K562 (cell line): ENCODE measurements around the gene TTBK2. TPM values are rescaled to one million over a fixed set of nuclear protein-coding genes. Genes with fewer than 3 reads are reported as not detected.

Experiments
- ATAC-seq: fragments of 200-7000 bp; cut with Tn5 transposase; 3 replicates; pipeline ENCODE4 v1.9.1; 2020; ENCODE audit warnings: moderate library complexity
- BruUV-seq: library from RNA; stranded (reverse); fragments of 400-500 nt; replicated peaks from 2 replicates; lab custom pipeline; 2021; lab: Mats Ljungman, UMichigan
- CTCF ChIA-PET: fragments of 300-600 bp; formaldehyde crosslinking; extraction: SDS; loops from one replicate; lab custom pipeline; 2021; ENCODE audit warnings: low intra/inter-chr PET ratio; lab: Yijun Ruan, JAX
- POLR2A ChIA-PET: fragments of 300-600, 350-650 bp; sonication (Branson Sonifier 250); formaldehyde crosslinking; extraction: SDS; loops from one replicate; lab custom pipeline; 2021; ENCODE audit warnings: antibody characterized with exemption, inconsistent platforms; lab: Yijun Ruan, JAX
- DNase-seq, 4 experiments: peaks; one replicate each; pipeline versions ENCODE4 v3.0.0 to v3.0.0-alpha.2; 2011 to 2018; ENCODE audit warnings: low spot score in 3 of 4, mixed read lengths in 3 of 4; ENCODE audit errors: extremely low read depth in 1 of 4
- FAIRE-seq: peaks from 2 replicates; lab custom pipeline; 2011; peaks lifted over from hg19 to GRCh38; lab: Jason Lieb, UNC
- H2AFZ ChIP-seq: 2 replicates; pipeline ENCODE4 v1.6.0; 2011; ENCODE audit warnings: low read depth, low read length, control low read depth, inconsistent platforms
- H3K27ac ChIP-seq: fragments of 200-600 bp; 3 replicates; pipeline ENCODE4 v1.8.0; 2011; ENCODE audit warnings: low read depth, mild to moderate bottlenecking, control low read depth, inconsistent platforms, low read length, moderate library complexity, mixed read lengths; ENCODE audit errors: extremely low read depth
- H3K27me3 ChIP-seq, 2 experiments: fragments of 300-600 bp in 1 of 2; 2 replicates in 1 of 2; 3 replicates in 1 of 2; pipeline versions ENCODE4 v1.6.0 to v1.8.0; 2011; ENCODE audit warnings: inconsistent platforms in 2 of 2, low read length in 2 of 2, mild to moderate bottlenecking in 1 of 2, mixed read lengths in 1 of 2, moderate library complexity in 1 of 2; ENCODE audit not compliant: control insufficient read depth in 2 of 2, insufficient read depth in 2 of 2
- H3K36me3 ChIP-seq: fragments of 300-600 bp; 3 replicates; pipeline ENCODE4 v1.8.0; 2011; ENCODE audit warnings: mild to moderate bottlenecking, low read length, inconsistent platforms; ENCODE audit not compliant: control insufficient read depth, insufficient read depth
- H3K4me1 ChIP-seq, 2 experiments: fragments of 200-600 bp in 1 of 2; replicated peaks in 1 of 2; 2 replicates in 1 of 2; 3 replicates in 1 of 2; pipeline versions ENCODE4 v1.5.1 to v1.8.0; 2011; ENCODE audit warnings: inconsistent platforms in 2 of 2, low read length in 2 of 2, mild to moderate bottlenecking in 1 of 2, mixed read lengths in 1 of 2, moderate library complexity in 1 of 2; ENCODE audit not compliant: control insufficient read depth in 2 of 2, insufficient read depth in 2 of 2
- H3K4me2 ChIP-seq: 2 replicates; pipeline ENCODE4 v1.6.1; 2011; ENCODE audit warnings: low read length, control low read depth, inconsistent platforms, mixed read lengths; ENCODE audit not compliant: insufficient read depth
- H3K4me3 ChIP-seq: fragments of 200-600 bp; sonication (generic), shearing (Covaris generic); 2 replicates; pipeline ENCODE4 v1.5.1; 2016; ENCODE audit warnings: control low read depth, inconsistent platforms
- H3K79me2 ChIP-seq: fragments of 200-600 bp; 3 replicates; pipeline ENCODE4 v1.8.0; 2011; ENCODE audit warnings: low read length, inconsistent platforms; ENCODE audit not compliant: control insufficient read depth, insufficient read depth
- H3K9ac ChIP-seq, 2 experiments: 2 replicates each; pipeline versions ENCODE4 v1.6.0 to v1.6.1; 2011; ENCODE audit warnings: low read depth in 2 of 2, low read length in 2 of 2, control low read depth in 1 of 2, inconsistent platforms in 1 of 2, mild to moderate bottlenecking in 1 of 2, mixed read lengths in 1 of 2; ENCODE audit not compliant: insufficient read depth in 1 of 2
- H3K9me1 ChIP-seq: one replicate; pipeline ENCODE4 v1.6.0; 2011; ENCODE audit warnings: inconsistent platforms, mild to moderate bottlenecking, low read length, moderate library complexity; ENCODE audit not compliant: control insufficient read depth, insufficient read depth
- H3K9me3 ChIP-seq: replicated peaks from 2 replicates; pipeline ENCODE4 v1.5.1; 2011; ENCODE audit warnings: low read depth, low read length, inconsistent platforms; ENCODE audit not compliant: control insufficient read depth, insufficient read depth
- H4K20me1 ChIP-seq: replicated peaks from 2 replicates; pipeline ENCODE4 v1.6.1; 2011; ENCODE audit warnings: low read length, inconsistent platforms, mixed read lengths; ENCODE audit not compliant: control insufficient read depth, insufficient read depth
- MAFK ChIP-seq: IDR thresholded peaks from 2 replicates; pipeline ENCODE4 v1.6.1; 2011; ENCODE audit warnings: low read length, improper control_type of control experiment
- SIRT6 ChIP-seq: IDR thresholded peaks from one replicate; pipeline ENCODE4 v1.6.1; 2012; ENCODE audit warnings: low read depth, mild to moderate bottlenecking, control low read depth, inconsistent platforms, low read length, moderate library complexity
- SMAD4 ChIP-seq: fragments of 250-450 bp; sonication (Bioruptor Pico); conservative IDR thresholded peaks from 2 replicates; pipeline ENCODE4 v1.8.0; 2021; ENCODE audit warnings: inconsistent platforms, mild to moderate bottlenecking, moderate library complexity
- SMARCC2 ChIP-seq: fragments of 450-650 bp; IDR thresholded peaks from 2 replicates; pipeline ENCODE4 v1.6.1; 2017; ENCODE audit warnings: antibody characterized with exemption, moderate library complexity, mild to moderate bottlenecking, low read depth
- SPI1 ChIP-seq: IDR thresholded peaks from 2 replicates; pipeline ENCODE4 v1.6.1; 2011; ENCODE audit warnings: low read depth, low read length, control low read depth, borderline replicate concordance
- SRSF9 ChIP-seq: fragments of 200-400 bp; formaldehyde crosslinking; IDR thresholded peaks from 2 replicates; pipeline ENCODE4 v1.6.1; 2017; ENCODE audit warnings: low read depth, low read length, borderline replicate concordance
- TBL1XR1 ChIP-seq, 2 experiments: IDR thresholded peaks; 2 replicates each; pipeline ENCODE4 v1.6.1; 2012; ENCODE audit warnings: improper control_type of control experiment in 2 of 2, low read length in 2 of 2, mild to moderate bottlenecking in 1 of 2
- THAP7 ChIP-seq: fragments of 250-450 bp; sonication (Bioruptor Pico); IDR thresholded peaks from 2 replicates; pipeline ENCODE4 v1.5.0; 2021
- ZNF408 ChIP-seq: fragments of 250-450 bp; sonication (Bioruptor Pico); IDR thresholded peaks from 2 replicates; pipeline ENCODE4 v1.4.0; 2020; ENCODE audit warnings: low read depth, mild to moderate bottlenecking, moderate library complexity
- WGBS: fragments of 100-300 bp; shearing (Covaris generic); methylation state at CpG from one replicate; pipeline ENCODE4 v1.1.6; 2016; ENCODE audit warnings: low coverage, mixed read lengths; ENCODE audit not compliant: insufficient coverage; ENCODE audit errors: missing lambda C conversion rate; 5-methylcytosine and 5-hydroxymethylcytosine counted together
- in situ Hi-C: fragments of 300-500 bp; cut with MboI; formaldehyde crosslinking; loops from 4 replicates; pipeline ENCODE4 v1.15.0; 2018; ENCODE audit warnings: inconsistent platforms, mixed read lengths
- intact Hi-C: fragments of 100-400 bp; cut with micrococcal nuclease; formaldehyde crosslinking; loops from 2 replicates; pipeline ENCODE4 v1.14.2; 2022
- polyA plus RNA-seq, 8 experiments: library from polyadenylated mRNA; depleted of rRNA in 4 of 8; stranded (reverse) in 5 of 8; unstranded in 3 of 8; fragments of >200 nt; fragmentation: Nextera tagmentation in 2 of 8; fragmentation: Illumina TruSeq in 1 of 8; extraction: Ambion mirVana in 2 of 8; extraction: Trizol in 1 of 8; gene quantifications; 2 replicates each; pipeline versions ENCODE4 v1.2.1 to v1.2.3, GENCODE V29; 2011 to 2014; ENCODE audit warnings: inconsistent platforms in 1 of 8, missing spikeins in 1 of 8
- total RNA-seq, 7 experiments: library from RNA; depleted of rRNA in 6 of 7; stranded (reverse); fragments of >200 nt in 6 of 7; fragmentation: Illumina TruSeq in 2 of 7; extraction: Trizol in 2 of 7; gene quantifications; 2 replicates each; pipeline versions ENCODE4 v1.2.1 to v1.2.3, GENCODE V29; 2011 to 2021; ENCODE audit warnings: low replicate concordance in 1 of 7
- TF ChIP-seq, protein P1 (sequence below), 2 experiments: IDR thresholded peaks in 1 of 2; conservative IDR thresholded peaks in 1 of 2; 2 replicates each; pipeline ENCODE4 v1.6.1; 2016; ENCODE audit warnings: low read depth in 2 of 2, mild to moderate bottlenecking in 1 of 2, missing compliant biosample characterization in 1 of 2, missing genetic modification characterization in 1 of 2, moderate library complexity in 1 of 2
- TF ChIP-seq, protein P2 (sequence below): fragments of 250-450 bp; sonication (Bioruptor Pico); IDR thresholded peaks from 2 replicates; pipeline ENCODE4 v1.8.0; 2021; ENCODE audit warnings: mild to moderate bottlenecking, moderate library complexity
- TF ChIP-seq, protein P3 (sequence below): fragments of 200-400 bp; formaldehyde crosslinking; IDR thresholded peaks from 2 replicates; pipeline ENCODE4 v1.6.1; 2017; ENCODE audit warnings: mild to moderate bottlenecking, low read depth, low read length, moderate library complexity
- TF ChIP-seq, protein P4 (sequence below): fragments of 250-450 bp; sonication (Bioruptor Pico); IDR thresholded peaks from 2 replicates; pipeline ENCODE4 v1.8.0; 2021; ENCODE audit warnings: moderate library complexity, mild to moderate bottlenecking, inconsistent platforms

TTBK2 gene
- total and polyA plus RNA-seq, 9 of the 15 experiments (the other 6 are each of a cell fraction or from before 2014, with no cell fraction given), result 0.89 to 8.0 (median 4.8) TPM

- TF ChIP-seq, protein P1, sequence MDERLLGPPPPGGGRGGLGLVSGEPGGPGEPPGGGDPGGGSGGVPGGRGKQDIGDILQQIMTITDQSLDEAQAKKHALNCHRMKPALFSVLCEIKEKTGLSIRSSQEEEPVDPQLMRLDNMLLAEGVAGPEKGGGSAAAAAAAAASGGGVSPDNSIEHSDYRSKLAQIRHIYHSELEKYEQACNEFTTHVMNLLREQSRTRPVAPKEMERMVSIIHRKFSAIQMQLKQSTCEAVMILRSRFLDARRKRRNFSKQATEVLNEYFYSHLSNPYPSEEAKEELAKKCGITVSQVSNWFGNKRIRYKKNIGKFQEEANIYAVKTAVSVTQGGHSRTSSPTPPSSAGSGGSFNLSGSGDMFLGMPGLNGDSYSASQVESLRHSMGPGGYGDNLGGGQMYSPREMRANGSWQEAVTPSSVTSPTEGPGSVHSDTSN (CRISPR knock-in tag; IDR thresholded peaks at IDR 0.05; ENCODE audit: low read depth), result no peak
- TF ChIP-seq, protein P1 (tag; conservative IDR thresholded peaks at IDR 0.05; ENCODE audit: low read depth), result no peak
- TF ChIP-seq ZNF408 (no peak), SIRT6 (no peak), SMARCC2 (no peak)
Observed at GRCh38 chr15:42716626-42717025, 204.0 kb downstream of the TTBK2 start (continued).

DNA sequence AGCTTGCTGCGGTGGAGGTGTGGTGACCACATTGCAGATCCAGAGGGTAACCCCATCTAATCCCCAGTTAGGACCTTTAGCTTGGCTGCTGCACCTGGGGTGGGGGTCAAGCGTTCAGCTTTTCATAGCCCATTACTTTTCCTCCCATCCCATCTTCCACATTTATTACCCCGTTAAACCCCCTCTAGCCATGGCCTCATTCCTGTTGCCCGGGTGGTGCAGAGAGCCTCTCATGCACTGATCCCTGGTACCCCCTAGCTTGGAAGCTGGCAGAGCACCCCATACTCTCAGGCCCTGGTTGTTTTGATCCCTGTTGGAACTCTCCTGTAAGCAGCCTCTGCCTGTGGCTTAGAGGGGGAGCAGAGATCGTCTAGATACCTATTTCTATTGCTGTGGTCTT is 204.5 kb downstream of the TTBK2 start:
- POLR2A ChIA-PET, result interaction anchor here (0.6 to 2.1 kb wide), 8 partner anchors 9 to 569 kb away, joined by 3 to 6 read pairs (median 3); no protein-coding TSS in a partner anchor
- Histone ChIP-seq H3K36me3 (peaks cover 14% of the 10 kb centered on the region; the same call in 2 of the 3 replicates), H3K9ac (no peak overlapping the region), H3K4me2 (no peak overlapping the region), H3K27ac (no peak overlapping the region), H3K27me3 (no peaks in the 10 kb centered on the region), H4K20me1 (no peaks in the 10 kb centered on the region), H2AFZ (no peak overlapping the region), H3K9me3 (no peaks in the 10 kb centered on the region), H3K9me1 (no peaks in the 10 kb centered on the region), H3K4me1 (no peaks in the 10 kb centered on the region), H3K79me2 (no peaks in the 10 kb centered on the region), H3K4me3 (no peak overlapping the region)
- BruUV-seq, result no TSS peak
- CTCF ChIA-PET, result no interaction called here
- WGBS, result 31% methylated on average over 3 of the region's 5 CpGs
- ATAC-seq (no peak), FAIRE-seq (no peak), DNase-seq (peak in 2 of 4 experiments; percentile 3 to 4)
- intact Hi-C loops (no loop called here), in situ Hi-C loops (loop anchor here (5.0 to 10.0 kb wide), 2 partner anchors 211 to 559 kb away; no protein-coding TSS in a partner anchor)
- no peak for TF ChIP-seq SRSF9
- TF ChIP-seq, protein P2, sequence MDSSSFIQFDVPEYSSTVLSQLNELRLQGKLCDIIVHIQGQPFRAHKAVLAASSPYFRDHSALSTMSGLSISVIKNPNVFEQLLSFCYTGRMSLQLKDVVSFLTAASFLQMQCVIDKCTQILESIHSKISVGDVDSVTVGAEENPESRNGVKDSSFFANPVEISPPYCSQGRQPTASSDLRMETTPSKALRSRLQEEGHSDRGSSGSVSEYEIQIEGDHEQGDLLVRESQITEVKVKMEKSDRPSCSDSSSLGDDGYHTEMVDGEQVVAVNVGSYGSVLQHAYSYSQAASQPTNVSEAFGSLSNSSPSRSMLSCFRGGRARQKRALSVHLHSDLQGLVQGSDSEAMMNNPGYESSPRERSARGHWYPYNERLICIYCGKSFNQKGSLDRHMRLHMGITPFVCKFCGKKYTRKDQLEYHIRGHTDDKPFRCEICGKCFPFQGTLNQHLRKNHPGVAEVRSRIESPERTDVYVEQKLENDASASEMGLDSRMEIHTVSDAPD (CRISPR knock-in tag), result no peak
- TF ChIP-seq, protein P3, sequence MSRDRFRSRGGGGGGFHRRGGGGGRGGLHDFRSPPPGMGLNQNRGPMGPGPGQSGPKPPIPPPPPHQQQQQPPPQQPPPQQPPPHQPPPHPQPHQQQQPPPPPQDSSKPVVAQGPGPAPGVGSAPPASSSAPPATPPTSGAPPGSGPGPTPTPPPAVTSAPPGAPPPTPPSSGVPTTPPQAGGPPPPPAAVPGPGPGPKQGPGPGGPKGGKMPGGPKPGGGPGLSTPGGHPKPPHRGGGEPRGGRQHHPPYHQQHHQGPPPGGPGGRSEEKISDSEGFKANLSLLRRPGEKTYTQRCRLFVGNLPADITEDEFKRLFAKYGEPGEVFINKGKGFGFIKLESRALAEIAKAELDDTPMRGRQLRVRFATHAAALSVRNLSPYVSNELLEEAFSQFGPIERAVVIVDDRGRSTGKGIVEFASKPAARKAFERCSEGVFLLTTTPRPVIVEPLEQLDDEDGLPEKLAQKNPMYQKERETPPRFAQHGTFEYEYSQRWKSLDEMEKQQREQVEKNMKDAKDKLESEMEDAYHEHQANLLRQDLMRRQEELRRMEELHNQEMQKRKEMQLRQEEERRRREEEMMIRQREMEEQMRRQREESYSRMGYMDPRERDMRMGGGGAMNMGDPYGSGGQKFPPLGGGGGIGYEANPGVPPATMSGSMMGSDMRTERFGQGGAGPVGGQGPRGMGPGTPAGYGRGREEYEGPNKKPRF, result no peak
- TF ChIP-seq SPI1, result no peak
- TF ChIP-seq SMAD4 (CRISPR knock-in tag), result no peak
- TF ChIP-seq MAFK, result no peak
- no peak for TF ChIP-seq TBL1XR1 (IDR thresholded peaks at IDR 0.05; ENCODE audit: low read length in 2 of 2)
- TF ChIP-seq THAP7 (CRISPR knock-in tag), result no peak
- TF ChIP-seq, protein P4, sequence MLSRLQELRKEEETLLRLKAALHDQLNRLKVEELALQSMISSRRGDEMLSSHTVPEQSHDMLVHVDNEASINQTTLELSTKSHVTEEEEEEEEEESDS (CRISPR knock-in tag), result no peak
